GM12874 (cell line): ENCODE measurements around the gene SLFN12L.

Source experiments
- CTCF ChIP-seq: IDR thresholded peaks from 2 replicates; pipeline ENCODE4 v1.5.1; 2011; ENCODE audit warnings: low read depth, mild to moderate bottlenecking, control low read depth, low read length, moderate library complexity; ENCODE audit not compliant: insufficient read depth

Gene SLFN12L

DNA sequence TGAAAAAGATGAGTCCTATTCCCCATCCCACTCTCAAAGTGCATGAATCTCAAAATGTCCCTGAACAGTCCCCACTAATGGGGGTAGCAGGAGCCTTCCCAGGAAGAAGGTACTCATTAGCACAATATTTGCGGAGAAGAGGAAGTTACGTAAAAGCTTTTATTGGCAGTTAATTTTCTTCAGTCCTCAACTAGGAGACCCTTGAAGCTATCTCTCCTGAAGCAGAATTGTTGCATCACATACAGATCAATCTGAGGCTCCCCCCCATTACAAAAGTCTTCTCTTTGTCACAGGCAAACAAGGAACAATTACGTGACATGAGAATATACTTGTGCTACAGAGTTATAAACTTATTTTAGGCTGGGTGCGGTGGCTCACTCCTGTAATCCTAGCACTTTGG lies 14.2 kb downstream of the SLFN12L start:
- TF ChIP-seq CTCF, result no peak

GRCh38 chr17:35521150-35521549 lies 16.3 kb downstream of the SLFN12L start:
- TF ChIP-seq CTCF, result no peak

- TF ChIP-seq CTCF, result no peak
Measured at GRCh38 chr17:35519906-35520442, 17.5 kb downstream of the SLFN12L start.

DNA sequence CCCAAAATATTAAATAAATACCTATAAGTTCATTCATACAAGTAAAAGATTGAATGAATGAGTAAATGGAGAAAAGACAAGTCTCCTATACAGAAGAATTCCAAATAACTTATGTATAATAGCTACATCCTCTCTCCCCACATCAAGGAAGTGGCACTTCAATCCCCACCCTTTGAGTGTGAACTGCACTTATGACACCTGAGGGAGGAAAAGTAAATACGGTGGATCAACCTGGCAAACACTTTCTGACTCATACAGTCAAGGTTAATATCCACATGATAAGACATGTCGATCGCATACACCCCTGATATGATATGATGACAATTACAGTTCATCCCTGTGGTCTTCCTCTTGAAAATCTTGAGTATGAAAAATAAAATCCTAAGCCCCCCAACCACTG lies 18.0 kb downstream of the SLFN12L start:
- no peak for TF ChIP-seq CTCF

- no peak for TF ChIP-seq CTCF
Measured at GRCh38 chr17:35515027-35515426, 22.5 kb downstream of the SLFN12L start.

DNA sequence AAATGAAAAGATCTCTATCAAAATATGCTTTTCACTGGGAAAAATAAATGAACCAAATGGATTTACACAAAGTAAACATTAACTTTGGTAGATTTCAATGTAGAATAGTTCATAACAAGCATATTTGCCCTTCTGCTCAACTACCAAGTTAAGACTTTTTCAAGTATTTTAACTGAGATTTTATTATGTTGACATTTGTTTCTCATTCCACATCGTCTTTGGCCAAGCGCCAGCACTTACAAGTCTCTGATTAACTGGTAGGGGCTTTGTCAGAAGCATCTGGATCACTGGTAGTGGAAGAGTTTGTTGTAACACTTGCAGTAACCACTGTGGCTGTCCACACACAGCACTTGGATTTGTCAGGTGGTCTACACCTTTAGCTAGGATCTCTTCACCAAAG lies 22.9 kb downstream of the SLFN12L start:
- TF ChIP-seq CTCF, result no peak

DNA sequence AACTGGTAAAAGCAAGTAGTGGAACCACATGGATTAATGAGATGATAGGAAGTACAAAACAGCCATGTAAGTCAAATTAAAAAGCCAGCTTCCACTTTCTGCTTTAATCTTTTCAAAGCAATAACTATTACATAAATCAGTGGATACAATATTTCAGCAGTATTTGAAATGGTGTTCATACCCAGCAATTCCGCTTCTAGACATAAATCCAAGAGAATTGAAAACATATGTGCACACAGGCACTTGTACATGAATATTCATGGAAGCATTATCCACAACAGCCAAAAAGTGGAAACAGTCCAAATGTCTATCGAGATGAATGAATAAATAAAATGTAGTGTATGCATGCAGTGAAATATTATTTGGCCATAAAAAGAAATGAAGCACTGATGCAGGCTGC lies 27.4 kb downstream of the SLFN12L start:
- TF ChIP-seq CTCF, result no peak
